OCI-LY7 (cell line): ENCODE data around the gene TRIM71.

ENCODE experiments used
- EZH2phosphoT487 ChIP-seq: fragments of 200-600 bp; sonication (generic); IDR thresholded peaks from 2 replicates; pipeline ENCODE4 v1.6.1; 2018; ENCODE audit warnings: low read depth, borderline replicate concordance, mild to moderate bottlenecking, mixed run types, antibody characterized with exemption, low read length, moderate library complexity, mixed read lengths
- TF ChIP-seq, protein P1 (sequence below): fragments of 200-600 bp; sonication (generic); conservative IDR thresholded peaks from 2 replicates; pipeline ENCODE4 v1.5.1; 2014; ENCODE audit warnings: mild to moderate bottlenecking, antibody characterized with exemption, low read length, moderate library complexity, mixed read lengths

DNA sequence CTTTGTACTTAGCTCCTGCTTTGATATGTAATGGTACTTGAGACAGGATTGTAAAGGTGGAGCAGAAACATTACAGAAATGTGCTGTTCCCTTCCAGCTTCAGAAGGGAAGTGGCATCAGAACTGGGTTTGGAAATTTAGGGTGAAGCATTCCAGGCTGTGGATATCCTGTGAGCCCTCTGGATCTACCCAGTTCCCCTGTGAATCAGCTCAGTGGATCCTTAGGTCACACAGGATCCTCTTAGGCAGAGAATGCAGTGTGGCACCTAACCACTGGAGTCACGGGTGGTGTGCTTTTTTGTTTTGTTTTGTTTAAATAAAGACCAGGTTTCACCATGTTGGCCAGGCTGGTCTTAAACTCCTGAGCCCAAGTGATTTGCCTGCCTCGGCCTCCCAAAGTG lies 66.0 kb downstream of the TRIM71 start:
- TF ChIP-seq, protein P1, sequence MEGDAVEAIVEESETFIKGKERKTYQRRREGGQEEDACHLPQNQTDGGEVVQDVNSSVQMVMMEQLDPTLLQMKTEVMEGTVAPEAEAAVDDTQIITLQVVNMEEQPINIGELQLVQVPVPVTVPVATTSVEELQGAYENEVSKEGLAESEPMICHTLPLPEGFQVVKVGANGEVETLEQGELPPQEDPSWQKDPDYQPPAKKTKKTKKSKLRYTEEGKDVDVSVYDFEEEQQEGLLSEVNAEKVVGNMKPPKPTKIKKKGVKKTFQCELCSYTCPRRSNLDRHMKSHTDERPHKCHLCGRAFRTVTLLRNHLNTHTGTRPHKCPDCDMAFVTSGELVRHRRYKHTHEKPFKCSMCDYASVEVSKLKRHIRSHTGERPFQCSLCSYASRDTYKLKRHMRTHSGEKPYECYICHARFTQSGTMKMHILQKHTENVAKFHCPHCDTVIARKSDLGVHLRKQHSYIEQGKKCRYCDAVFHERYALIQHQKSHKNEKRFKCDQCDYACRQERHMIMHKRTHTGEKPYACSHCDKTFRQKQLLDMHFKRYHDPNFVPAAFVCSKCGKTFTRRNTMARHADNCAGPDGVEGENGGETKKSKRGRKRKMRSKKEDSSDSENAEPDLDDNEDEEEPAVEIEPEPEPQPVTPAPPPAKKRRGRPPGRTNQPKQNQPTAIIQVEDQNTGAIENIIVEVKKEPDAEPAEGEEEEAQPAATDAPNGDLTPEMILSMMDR, result no peak
- TF ChIP-seq EZH2phosphoT487, result no peak
